GM12878 (cell line): ENCODE measurements around the gene FTHL17.
A peak's percentile ranks its signal among the peaks of the same experiment; 100 is the strongest.

Experiments
- BACH1 ChIP-seq: fragments of 450-650 bp; IDR thresholded peaks from 2 replicates; pipeline ENCODE4 v1.6.1; 2017; ENCODE audit warnings: mild to moderate bottlenecking, borderline replicate concordance
- CBFB ChIP-seq: IDR thresholded peaks from 2 replicates; pipeline ENCODE4 v1.6.1; 2016; ENCODE audit warnings: antibody characterized with exemption, low read depth
- CEBPB ChIP-seq, 2 experiments: fragments of 150-350 bp in 1 of 2; IDR thresholded peaks; 2 replicates each; pipeline ENCODE4 v1.6.1; 2012 to 2014; ENCODE audit warnings: low read depth in 2 of 2, low read length in 2 of 2, borderline replicate concordance in 1 of 2, inconsistent platforms in 1 of 2
- CTCF ChIP-seq, 3 experiments: IDR thresholded peaks in 2 of 3; conservative IDR thresholded peaks in 1 of 3; 2 replicates each; pipeline ENCODE4 v1.5.1; 2011; ENCODE audit warnings: low read depth in 3 of 3, low read length in 3 of 3, mild to moderate bottlenecking in 3 of 3, control low read depth in 2 of 3, moderate library complexity in 2 of 3, inconsistent platforms in 1 of 3, mixed read lengths in 1 of 3; ENCODE audit not compliant: control insufficient read depth in 2 of 3, insufficient read depth in 1 of 3; ENCODE audit errors: extremely low read depth in 1 of 3
- EP300 ChIP-seq, 2 experiments: fragments of 150-350 bp in 1 of 2; IDR thresholded peaks; 2 replicates each; pipeline ENCODE4 v1.6.1; 2011 to 2012; ENCODE audit warnings: low read depth in 2 of 2, low read length in 2 of 2, borderline replicate concordance in 1 of 2, improper control_type of control experiment in 1 of 2, inconsistent platforms in 1 of 2; ENCODE audit not compliant: control insufficient read depth in 1 of 2
- FOXM1 ChIP-seq: IDR thresholded peaks from 2 replicates; pipeline ENCODE4 v1.6.1; 2012; ENCODE audit warnings: low read depth, mild to moderate bottlenecking, inconsistent platforms, low read length, moderate library complexity
- MYC ChIP-seq: IDR thresholded peaks from 2 replicates; pipeline ENCODE4 v1.6.1; 2011; ENCODE audit warnings: mild to moderate bottlenecking, low read length, moderate library complexity, inconsistent platforms; ENCODE audit not compliant: insufficient read depth, insufficient replicate concordance, insufficient read length, severe bottlenecking
- POLR2AphosphoS2 ChIP-seq: IDR thresholded peaks from 2 replicates; pipeline ENCODE4 v1.6.1; 2011; ENCODE audit warnings: low read depth, mild to moderate bottlenecking, low read length, improper control_type of control experiment, moderate library complexity
- SPI1 ChIP-seq: IDR thresholded peaks from 2 replicates; pipeline ENCODE4 v1.6.1; 2011; ENCODE audit warnings: low read depth, mild to moderate bottlenecking, low read length, moderate library complexity, borderline replicate concordance; ENCODE audit not compliant: insufficient read depth
- ZNF274 ChIP-seq: IDR thresholded peaks from one replicate; pipeline ENCODE4 v1.8.0; 2011; ENCODE audit not compliant: insufficient read length, insufficient read depth
- TF ChIP-seq, protein P1 (sequence below): fragments of 450-650 bp; IDR thresholded peaks from 2 replicates; pipeline ENCODE4 v1.6.1; 2017; ENCODE audit warnings: mild to moderate bottlenecking

GRCh38 chrX:31036895-31037294 is 34.9 kb downstream of the FTHL17 start:
- no peak for TF ChIP-seq CEBPB (IDR thresholded peaks at IDR 0.05; ENCODE audit: borderline replicate concordance in 1 of 2, low read depth in 2 of 2, low read length in 2 of 2)
- TF ChIP-seq, protein P1, sequence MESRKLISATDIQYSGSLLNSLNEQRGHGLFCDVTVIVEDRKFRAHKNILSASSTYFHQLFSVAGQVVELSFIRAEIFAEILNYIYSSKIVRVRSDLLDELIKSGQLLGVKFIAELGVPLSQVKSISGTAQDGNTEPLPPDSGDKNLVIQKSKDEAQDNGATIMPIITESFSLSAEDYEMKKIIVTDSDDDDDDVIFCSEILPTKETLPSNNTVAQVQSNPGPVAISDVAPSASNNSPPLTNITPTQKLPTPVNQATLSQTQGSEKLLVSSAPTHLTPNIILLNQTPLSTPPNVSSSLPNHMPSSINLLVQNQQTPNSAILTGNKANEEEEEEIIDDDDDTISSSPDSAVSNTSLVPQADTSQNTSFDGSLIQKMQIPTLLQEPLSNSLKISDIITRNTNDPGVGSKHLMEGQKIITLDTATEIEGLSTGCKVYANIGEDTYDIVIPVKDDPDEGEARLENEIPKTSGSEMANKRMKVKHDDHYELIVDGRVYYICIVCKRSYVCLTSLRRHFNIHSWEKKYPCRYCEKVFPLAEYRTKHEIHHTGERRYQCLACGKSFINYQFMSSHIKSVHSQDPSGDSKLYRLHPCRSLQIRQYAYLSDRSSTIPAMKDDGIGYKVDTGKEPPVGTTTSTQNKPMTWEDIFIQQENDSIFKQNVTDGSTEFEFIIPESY: no peak
- no peak for TF ChIP-seq POLR2AphosphoS2
- TF ChIP-seq CBFB: no peak
- no peak for TF ChIP-seq BACH1
- no peak for TF ChIP-seq ZNF274
- no peak for TF ChIP-seq MYC
- TF ChIP-seq CTCF (IDR thresholded peaks at IDR 0.05 in 2 of 3, conservative IDR thresholded peaks at IDR 0.05 in 1 of 3; ENCODE audit: control insufficient read depth in 2 of 3, extremely low read depth in 1 of 3, insufficient read depth in 1 of 3, low read depth in 3 of 3, low read length in 3 of 3): peak; percentile 76 to 81 (median 79); a peak in 5 of 6 replicates
- no peak for TF ChIP-seq SPI1
- TF ChIP-seq EP300 (IDR thresholded peaks at IDR 0.05; ENCODE audit: borderline replicate concordance in 1 of 2, control insufficient read depth in 1 of 2, low read depth in 2 of 2, low read length in 2 of 2): no peak
- no peak for TF ChIP-seq FOXM1
